Tibial nerve (tissue), 3 donors: ENCODE measurements around the gene DLD.

Source experiments
- CTCF ChIP-seq, 5 experiments: fragments of 200-600 bp in 3 of 5; fragments of 450-650 bp in 2 of 5; sonication (generic) in 3 of 5; IDR thresholded peaks; one replicate each; pipeline ENCODE4 v1.5.1; 2016 to 2019; ENCODE audit warnings: antibody characterized with exemption in 5 of 5, mild to moderate bottlenecking in 3 of 5, moderate library complexity in 2 of 5
- POLR2A ChIP-seq, 2 donors: fragments of 450-650 bp; IDR thresholded peaks; one replicate each; pipeline ENCODE4 v1.6.1; 2017; ENCODE audit warnings: antibody characterized with exemption in 2 of 2, mild to moderate bottlenecking in 2 of 2, moderate library complexity in 2 of 2

GRCh38 chr7:107966711-107967110 lies 75.7 kb downstream of the DLD start:
- TF ChIP-seq POLR2A (IDR thresholded peaks at IDR 0.05) (no peak), CTCF (IDR thresholded peaks at IDR 0.05) (no peak)
